ENCODE results near the gene EHD2.
"Not testable (repeated sequence)": the region's sequence is repeated elsewhere in the genome, so short reads cannot be mapped to it uniquely, and the experiment has no call there.

EHD2 gene

DNA sequence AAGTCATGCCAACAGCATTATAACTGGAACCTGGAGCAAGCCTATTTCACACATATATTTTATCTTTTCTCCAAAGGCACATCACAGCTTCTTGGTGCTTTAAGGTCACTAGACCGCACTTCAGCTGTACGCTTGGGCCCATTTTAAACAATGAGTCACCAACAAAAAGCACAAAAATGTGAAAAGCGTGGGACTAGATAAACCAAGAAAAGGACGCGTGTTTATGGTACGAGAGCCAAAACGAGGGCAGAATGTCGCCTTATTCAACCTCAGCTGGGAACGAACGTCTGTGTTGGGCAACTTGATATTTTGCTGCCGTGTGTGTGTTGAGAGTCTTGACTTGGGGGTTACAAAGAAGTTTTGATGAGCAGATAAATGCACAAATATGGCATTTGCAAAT, 9.2 kb upstream of the EHD2 start:
- Histone ChIP-seq H3K9ac (ENCODE audit: insufficient read length, low read depth) (no peak overlapping the region), H3K27me3 (ENCODE audit: insufficient read depth, insufficient read length) (no peaks in the 10 kb centered on the region), H3K4me3 (ENCODE audit: insufficient read length, low read depth) (no peak overlapping the region), H3K9me3 (ENCODE audit: insufficient read depth, low read length) (no peaks in the 10 kb centered on the region), H3K36me3 (ENCODE audit: insufficient read depth, insufficient read length, low read length) (peaks cover 37% of the 10 kb centered on the region), H3K4me1 (ENCODE audit: insufficient read depth, insufficient read length) (peaks cover 2% of the 10 kb centered on the region)
- no peak for TF ChIP-seq ZNF274 (IDR thresholded peaks at IDR 0.05; ENCODE audit: low read depth, low read length)
- TF ChIP-seq SUZ12 (IDR thresholded peaks at IDR 0.05; ENCODE audit: extremely low read depth, insufficient read depth, insufficient read length) = no peak
- TF ChIP-seq YY1 (IDR thresholded peaks at IDR 0.05; ENCODE audit: insufficient read depth, insufficient read length) = no peak
- no peak for DNase-seq (ENCODE audit: low read depth, low spot score)

DNA sequence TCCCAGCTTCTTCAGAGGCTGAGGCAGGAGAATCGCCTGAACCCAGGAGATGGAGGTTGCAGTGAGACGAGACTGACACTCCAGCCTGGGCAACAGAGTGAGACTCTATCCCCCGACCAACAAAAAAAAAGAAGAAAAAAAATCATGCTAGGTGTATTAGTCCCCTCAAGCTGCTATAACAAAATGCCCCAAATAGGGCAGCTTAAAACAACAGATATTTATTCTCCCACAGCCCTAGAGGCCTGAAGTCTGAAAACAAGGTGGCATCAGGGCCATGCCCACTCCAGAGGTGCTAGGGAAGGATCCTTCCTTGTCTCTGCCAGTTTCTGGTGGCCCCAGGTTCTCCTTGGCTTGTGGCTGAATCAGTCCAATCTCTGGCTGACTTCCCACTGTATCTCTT, 8.6 kb upstream of the EHD2 start:
- DNase-seq (ENCODE audit: low read depth, low spot score) = no peak
- H3K9ac ChIP-seq (ENCODE audit: insufficient read length, low read depth) = no peak overlapping the region
- H3K9me3 ChIP-seq (ENCODE audit: insufficient read depth, low read length) = no peaks in the 10 kb centered on the region
- peaks cover 31% of the 10 kb centered on the region for H3K36me3 ChIP-seq (ENCODE audit: insufficient read depth, insufficient read length, low read length)
- H3K4me3 ChIP-seq (ENCODE audit: insufficient read length, low read depth) = no peak overlapping the region
- TF ChIP-seq ZNF274 (IDR thresholded peaks at IDR 0.05; ENCODE audit: low read depth, low read length) (no peak), SUZ12 (IDR thresholded peaks at IDR 0.05; ENCODE audit: extremely low read depth, insufficient read depth, insufficient read length) (no peak), YY1 (IDR thresholded peaks at IDR 0.05; ENCODE audit: insufficient read depth, insufficient read length) (no peak)
- H3K4me1 ChIP-seq (ENCODE audit: insufficient read depth, insufficient read length) = no peaks in the 10 kb centered on the region
- H3K27me3 ChIP-seq (ENCODE audit: insufficient read depth, insufficient read length) = no peaks in the 10 kb centered on the region

DNA sequence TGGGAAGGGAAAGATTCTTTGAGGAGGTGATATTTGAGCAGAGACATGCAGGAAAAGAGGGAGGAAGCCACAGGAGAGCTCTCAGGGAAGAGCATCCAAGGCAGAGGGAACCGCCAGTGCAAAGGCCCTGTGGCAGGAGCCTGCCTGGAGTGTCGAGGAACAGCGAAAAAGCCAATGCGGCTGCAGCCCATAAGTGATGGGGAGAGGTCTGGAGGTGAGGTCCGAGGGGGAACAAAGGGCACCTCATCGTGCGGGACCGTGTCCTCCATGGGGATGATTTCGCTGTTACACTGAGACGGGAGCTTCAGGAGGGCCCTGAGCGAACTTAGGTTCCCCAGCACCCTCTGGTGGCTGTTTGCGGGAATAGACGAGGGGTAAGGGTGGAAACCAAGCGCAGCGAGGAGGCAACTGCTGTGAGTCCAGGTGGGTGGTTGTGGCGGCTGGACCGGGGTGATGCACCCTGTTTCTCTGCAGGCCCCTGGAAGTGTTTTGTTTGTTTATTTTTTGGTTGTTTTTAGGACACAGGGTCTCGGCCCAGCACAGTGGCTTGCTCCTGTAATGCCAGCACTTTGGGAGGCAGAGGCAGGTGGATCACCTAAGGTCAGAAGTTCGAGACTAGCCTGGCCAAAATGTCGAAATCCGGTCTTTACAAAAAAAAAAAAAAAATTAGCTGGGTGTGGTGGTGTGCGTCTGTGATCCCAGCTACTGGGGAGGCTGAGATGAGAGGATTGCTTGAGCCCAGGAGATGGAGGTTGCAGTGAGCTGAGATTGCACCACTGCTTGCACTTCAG, 5.9 kb upstream of the EHD2 start:
- no peaks in the 10 kb centered on the region for H3K4me1 ChIP-seq (ENCODE audit: insufficient read depth, insufficient read length)
- no peak overlapping the region for H3K9ac ChIP-seq (ENCODE audit: insufficient read length, low read depth)
- H3K36me3 ChIP-seq (ENCODE audit: insufficient read depth, insufficient read length, low read length) = peaks cover 16% of the 10 kb centered on the region
- TF ChIP-seq SUZ12 (IDR thresholded peaks at IDR 0.05; ENCODE audit: extremely low read depth, insufficient read depth, insufficient read length) = no peak
- TF ChIP-seq ZNF274 (IDR thresholded peaks at IDR 0.05; ENCODE audit: low read depth, low read length) = no peak
- TF ChIP-seq YY1 (IDR thresholded peaks at IDR 0.05; ENCODE audit: insufficient read depth, insufficient read length) = no peak
- DNase-seq (ENCODE audit: low read depth, low spot score) = peak; percentile 60
- no peaks in the 10 kb centered on the region for H3K27me3 ChIP-seq (ENCODE audit: insufficient read depth, insufficient read length)
- H3K9me3 ChIP-seq (ENCODE audit: insufficient read depth, low read length) = no peaks in the 10 kb centered on the region
- no peak overlapping the region for H3K4me3 ChIP-seq (ENCODE audit: insufficient read length, low read depth)

DNA sequence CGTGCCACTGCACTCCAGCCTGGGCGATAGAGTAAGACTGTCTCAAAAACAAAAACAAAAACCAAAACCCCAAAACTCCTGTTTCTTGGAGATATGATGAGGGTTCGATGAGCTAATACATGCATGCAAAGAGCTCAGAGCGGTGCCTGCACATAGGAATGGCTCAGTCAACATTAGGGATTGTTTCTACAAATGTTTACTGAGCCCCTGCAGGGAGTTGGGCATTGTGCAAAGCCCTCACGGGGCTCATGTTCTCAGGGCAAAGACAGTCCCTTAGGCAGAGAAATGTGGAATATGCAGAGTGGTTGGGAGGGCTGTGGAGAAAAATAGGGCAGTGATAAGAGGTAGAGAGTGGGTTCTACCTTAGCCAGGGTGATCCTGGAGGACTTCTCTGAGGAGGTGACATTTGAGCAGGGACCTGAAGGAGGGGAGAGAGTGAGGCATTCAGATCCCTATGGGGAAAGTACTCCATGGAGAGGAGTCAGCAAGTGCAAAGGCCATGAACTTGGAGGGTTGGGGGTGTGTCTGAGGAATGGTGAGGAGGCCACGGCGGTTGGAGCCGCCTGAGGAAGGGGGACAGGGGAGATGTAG, 1.5 kb upstream of the EHD2 start:
- Histone ChIP-seq H3K4me3 (ENCODE audit: insufficient read length, low read depth) (no peak overlapping the region), H3K9me3 (ENCODE audit: insufficient read depth, low read length) (peaks cover 7% of the 10 kb centered on the region; the same call in 1 of the 2 replicates), H3K27me3 (ENCODE audit: insufficient read depth, insufficient read length) (no peaks in the 10 kb centered on the region), H3K9ac (ENCODE audit: insufficient read length, low read depth) (no peak overlapping the region), H3K4me1 (ENCODE audit: insufficient read depth, insufficient read length) (no peaks in the 10 kb centered on the region), H3K36me3 (ENCODE audit: insufficient read depth, insufficient read length, low read length) (peaks cover 11% of the 10 kb centered on the region)
- TF ChIP-seq ZNF274 (IDR thresholded peaks at IDR 0.05; ENCODE audit: low read depth, low read length) (no peak), SUZ12 (IDR thresholded peaks at IDR 0.05; ENCODE audit: extremely low read depth, insufficient read depth, insufficient read length) (no peak), YY1 (IDR thresholded peaks at IDR 0.05; ENCODE audit: insufficient read depth, insufficient read length) (no peak)
- no peak for DNase-seq (ENCODE audit: low read depth, low spot score)

DNA sequence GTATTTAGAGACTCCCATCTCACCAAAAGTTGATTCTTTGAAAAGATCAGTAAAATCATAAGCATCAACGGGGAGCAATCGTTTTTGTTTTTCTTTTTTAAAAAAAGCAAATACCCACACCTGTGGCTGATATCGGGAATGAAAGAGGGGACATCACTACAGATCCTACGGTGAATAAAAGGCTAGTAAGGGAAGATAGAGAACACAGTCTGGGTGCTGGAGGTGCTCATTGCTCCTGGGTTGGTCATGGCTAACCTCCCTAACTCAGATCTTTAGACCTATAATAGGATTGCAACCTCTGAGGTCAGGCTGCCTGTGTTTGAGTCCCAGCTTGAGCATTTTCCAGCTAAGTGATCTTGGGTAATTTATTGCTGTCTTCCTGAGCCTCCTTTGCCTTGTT, 1.1 kb downstream of the EHD2 start:
- Histone ChIP-seq H3K4me3 (ENCODE audit: insufficient read length, low read depth) (peak overlapping the region; percentile 75), H3K36me3 (ENCODE audit: insufficient read depth, insufficient read length, low read length) (peaks cover 22% of the 10 kb centered on the region), H3K4me1 (ENCODE audit: insufficient read depth, insufficient read length) (no peaks in the 10 kb centered on the region), H3K9ac (ENCODE audit: insufficient read length, low read depth) (no peak overlapping the region), H3K9me3 (ENCODE audit: insufficient read depth, low read length) (peaks cover 7% of the 10 kb centered on the region; the same call in 1 of the 2 replicates), H3K27me3 (ENCODE audit: insufficient read depth, insufficient read length) (no peaks in the 10 kb centered on the region)
- TF ChIP-seq SUZ12 (IDR thresholded peaks at IDR 0.05; ENCODE audit: extremely low read depth, insufficient read depth, insufficient read length) (no peak), ZNF274 (IDR thresholded peaks at IDR 0.05; ENCODE audit: low read depth, low read length) (no peak), YY1 (IDR thresholded peaks at IDR 0.05; ENCODE audit: insufficient read depth, insufficient read length) (no peak)
- no peak for DNase-seq (ENCODE audit: low read depth, low spot score)

DNA sequence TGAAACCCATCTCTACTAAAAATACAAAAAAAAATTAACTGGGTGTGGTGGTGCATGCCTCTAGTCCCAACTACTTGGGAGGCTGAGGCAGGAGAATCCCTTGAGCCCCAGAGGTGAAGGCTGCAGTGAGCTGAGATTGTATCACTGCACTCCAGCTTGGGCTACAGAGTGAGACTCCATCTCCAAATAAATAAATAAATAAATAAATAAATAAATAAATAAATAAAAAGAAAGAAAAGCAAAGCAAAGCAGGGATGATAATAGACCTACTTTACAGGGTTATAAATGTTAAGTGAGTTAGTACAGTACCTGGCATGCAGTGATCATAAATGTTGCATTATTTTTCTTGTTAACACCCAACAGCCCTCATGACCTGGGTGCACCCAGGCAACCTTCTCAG, 1.6 kb downstream of the EHD2 start:
- H3K27me3 ChIP-seq (ENCODE audit: insufficient read depth, insufficient read length); H3K4me1 ChIP-seq (ENCODE audit: insufficient read depth, insufficient read length); DNase-seq (ENCODE audit: low read depth, low spot score); H3K9me3 ChIP-seq (ENCODE audit: insufficient read depth, low read length); H3K9ac ChIP-seq (ENCODE audit: insufficient read length, low read depth); H3K4me3 ChIP-seq (ENCODE audit: insufficient read length, low read depth): not testable (repeated sequence)
- H3K36me3 ChIP-seq (ENCODE audit: insufficient read depth, insufficient read length, low read length) = peaks cover 22% of the 10 kb centered on the region

DNA sequence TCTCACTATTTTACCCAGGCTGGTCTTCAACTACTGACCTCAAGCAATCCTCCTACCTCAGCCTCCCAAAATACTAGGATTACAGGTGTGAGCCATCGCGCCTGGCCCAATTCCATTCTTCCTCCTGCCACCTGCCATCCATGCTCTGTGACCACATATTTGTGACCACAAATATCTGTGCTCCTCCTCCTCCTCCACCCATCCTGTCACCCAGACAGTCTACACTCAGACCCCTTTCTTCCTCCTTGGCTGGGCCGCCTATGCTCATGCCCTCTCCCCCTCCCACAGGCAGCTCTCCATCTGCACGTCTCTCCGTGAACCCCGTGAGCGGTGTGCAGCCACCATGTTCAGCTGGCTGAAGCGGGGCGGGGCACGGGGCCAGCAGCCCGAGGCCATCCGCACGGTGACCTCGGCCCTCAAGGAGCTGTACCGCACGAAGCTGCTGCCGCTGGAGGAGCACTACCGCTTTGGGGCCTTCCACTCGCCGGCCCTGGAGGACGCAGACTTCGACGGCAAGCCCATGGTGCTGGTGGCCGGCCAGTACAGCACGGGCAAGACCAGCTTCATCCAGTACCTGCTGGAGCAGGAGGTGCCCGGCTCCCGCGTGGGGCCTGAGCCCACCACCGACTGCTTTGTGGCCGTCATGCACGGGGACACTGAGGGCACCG, 3.2 kb downstream of the EHD2 start:
- H3K27me3 ChIP-seq (ENCODE audit: insufficient read depth, insufficient read length) = no peaks in the 10 kb centered on the region
- no peak overlapping the region for H3K9ac ChIP-seq (ENCODE audit: insufficient read length, low read depth)
- DNase-seq (ENCODE audit: low read depth, low spot score) = no peak
- TF ChIP-seq YY1 (IDR thresholded peaks at IDR 0.05; ENCODE audit: insufficient read depth, insufficient read length) (no peak), ZNF274 (IDR thresholded peaks at IDR 0.05; ENCODE audit: low read depth, low read length) (no peak), SUZ12 (IDR thresholded peaks at IDR 0.05; ENCODE audit: extremely low read depth, insufficient read depth, insufficient read length) (no peak)
- H3K9me3 ChIP-seq (ENCODE audit: insufficient read depth, low read length) = peaks cover 7% of the 10 kb centered on the region; the same call in 1 of the 2 replicates
- peaks cover 31% of the 10 kb centered on the region for H3K36me3 ChIP-seq (ENCODE audit: insufficient read depth, insufficient read length, low read length)
- H3K4me3 ChIP-seq (ENCODE audit: insufficient read length, low read depth) = no peak overlapping the region
- H3K4me1 ChIP-seq (ENCODE audit: insufficient read depth, insufficient read length) = no peaks in the 10 kb centered on the region

DNA sequence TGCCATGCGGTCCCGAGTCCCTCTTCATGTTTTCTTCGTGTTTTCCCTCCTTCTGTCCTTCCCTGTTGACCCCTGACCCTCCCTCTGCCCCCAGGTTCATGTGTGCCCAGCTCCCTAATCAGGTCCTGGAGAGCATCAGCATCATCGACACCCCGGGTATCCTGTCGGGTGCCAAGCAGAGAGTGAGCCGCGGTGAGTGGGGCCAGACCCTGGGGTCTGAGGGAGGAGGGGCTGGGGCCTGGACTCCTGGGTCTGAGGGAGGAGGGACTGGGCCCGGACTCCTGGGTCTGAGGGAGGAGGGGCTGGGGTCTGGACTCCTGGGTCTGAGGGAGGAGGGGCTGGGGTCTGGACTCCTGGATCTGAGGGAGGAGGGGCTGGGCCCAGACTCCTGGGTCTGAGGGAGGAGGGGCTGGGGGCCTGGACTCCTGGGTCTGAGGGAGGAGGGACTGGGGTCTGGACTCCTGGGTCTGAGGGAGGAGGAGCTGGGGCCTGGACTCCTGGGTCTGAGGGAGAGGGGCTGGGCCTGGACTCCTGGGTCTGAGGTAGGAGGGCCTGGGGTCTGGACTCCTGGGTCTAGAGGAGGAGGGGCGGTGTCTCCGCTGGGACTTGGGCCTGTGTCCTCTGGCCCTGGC, 5.3 kb downstream of the EHD2 start:
- H3K4me1 ChIP-seq (ENCODE audit: insufficient read depth, insufficient read length); H3K27me3 ChIP-seq (ENCODE audit: insufficient read depth, insufficient read length); H3K9me3 ChIP-seq (ENCODE audit: insufficient read depth, low read length); DNase-seq (ENCODE audit: low read depth, low spot score); H3K4me3 ChIP-seq (ENCODE audit: insufficient read length, low read depth): not testable (repeated sequence)
- Histone ChIP-seq H3K9ac (ENCODE audit: insufficient read length, low read depth) (peak overlapping the region; percentile 76), H3K36me3 (ENCODE audit: insufficient read depth, insufficient read length, low read length) (peaks cover 31% of the 10 kb centered on the region)
